ENCODE measurements around the gene RSRC1.

DNA sequence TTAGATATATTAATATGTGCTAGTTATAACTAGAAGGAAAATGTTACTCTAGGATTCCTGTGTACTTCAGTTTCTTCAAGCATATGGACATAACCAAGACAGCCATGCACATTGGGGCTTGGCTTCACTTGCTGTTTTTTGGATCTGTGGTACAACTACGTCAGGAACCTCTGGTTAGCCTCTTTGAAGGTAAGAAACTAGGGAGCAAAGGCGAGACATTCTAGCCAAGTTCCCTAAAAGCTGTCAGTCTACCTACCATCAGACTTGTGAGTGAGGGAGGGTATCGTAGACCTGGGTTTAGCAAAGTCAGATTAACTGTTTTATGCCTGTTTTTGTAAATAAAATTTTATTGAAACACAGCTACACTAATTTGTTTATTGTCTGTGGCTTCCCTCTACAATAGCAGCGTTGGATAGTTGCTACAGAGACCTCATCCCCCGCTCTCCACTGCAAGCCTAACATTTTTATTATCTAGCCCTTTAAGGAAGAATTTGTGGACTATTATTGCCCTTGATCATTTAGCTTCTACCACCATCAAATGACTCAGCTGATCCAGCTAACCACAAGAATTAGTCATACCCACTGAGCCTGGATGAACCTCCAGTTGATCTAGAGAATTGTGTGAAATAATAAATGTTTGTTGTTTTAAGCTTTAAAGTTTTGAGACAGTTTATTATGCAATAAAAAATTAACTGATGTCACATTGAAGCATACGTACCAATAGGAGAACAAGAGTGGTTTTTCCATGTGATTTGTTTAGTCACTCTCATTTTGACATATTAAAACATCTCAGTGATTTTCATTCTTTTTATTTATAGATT lies 58.1 kb downstream of the RSRC1 start:
- no peak for TF ChIP-seq CTCF (conservative IDR thresholded peaks at IDR 0.05; ENCODE audit: low read length)
- TF ChIP-seq EZH2phosphoT487 (IDR thresholded peaks at IDR 0.05; ENCODE audit: borderline replicate concordance, low read depth, low read length) = no peak
